Stimulated activated CD4-positive, alpha-beta T cell treated with anti-CD3 and anti-CD28 coated beads, TNF-alpha, amount 100 ng/mL, for 48 hours (primary cell): ENCODE results near the gene ESAM.

ENCODE experiments used
- DNase-seq, 3 donors: peaks; one replicate each; pipeline ENCODE4 v3.0.0-alpha.2; 2020; ENCODE audit warnings: low read depth in 3 of 3

ESAM gene

GRCh38 chr11:124762105-124762623, at the start of gene ESAM:
TSS of gene ESAM (minus strand) at chr11:124762290. CDS start at chr11:124762154, 136 bp downstream.
- DNase-seq: peak in 2 of 3 donors; percentile 34 to 59

- no peak for DNase-seq
Measured at GRCh38 chr11:124811399-124812125, 49.5 kb upstream of the ESAM start.

GRCh38 chr11:124807660-124808270, 45.7 kb upstream of the ESAM start:
- no peak for DNase-seq

- no peak for DNase-seq
Measured at GRCh38 chr11:124807201-124807600, 45.1 kb upstream of the ESAM start.

GRCh38 chr11:124804884-124805283, 42.8 kb upstream of the ESAM start:
- no peak for DNase-seq

- DNase-seq: no peak
Measured at GRCh38 chr11:124801636-124802312, 39.7 kb upstream of the ESAM start.

- DNase-seq: no peak
Measured at GRCh38 chr11:124801014-124801413, 38.9 kb upstream of the ESAM start.

GRCh38 chr11:124800226-124800929, 38.3 kb upstream of the ESAM start, which contains the start of gene MSANTD2:
TSS of gene MSANTD2 (minus strand) at chr11:124800406. CDS start at chr11:124800380, 26 bp downstream.
- DNase-seq: peak; percentile 63 to 71 (median 65)

GRCh38 chr11:124799348-124800225, 37.5 kb upstream of the ESAM start:
- peak in 2 of 3 donors; percentile 14 to 33 for DNase-seq

GRCh38 chr11:124798991-124799347, 36.9 kb upstream of the ESAM start:
- DNase-seq: no peak

GRCh38 chr11:124796312-124796711, 34.2 kb upstream of the ESAM start:
- DNase-seq: no peak

GRCh38 chr11:124793466-124794278, 31.6 kb upstream of the ESAM start:
- no peak for DNase-seq

- DNase-seq: no peak
Measured at GRCh38 chr11:124791626-124792341, 29.7 kb upstream of the ESAM start.

GRCh38 chr11:124788521-124788920, 26.4 kb upstream of the ESAM start:
- DNase-seq: no peak

- no peak for DNase-seq
Measured at GRCh38 chr11:124784051-124784450, 22.0 kb upstream of the ESAM start.

GRCh38 chr11:124783002-124783401, 20.9 kb upstream of the ESAM start:
- no peak for DNase-seq

- no peak for DNase-seq
Measured at GRCh38 chr11:124779568-124779967, 17.5 kb upstream of the ESAM start.

GRCh38 chr11:124778281-124778680, 16.2 kb upstream of the ESAM start:
- DNase-seq: no peak

- DNase-seq: no peak
Measured at GRCh38 chr11:124776865-124777645, 15.0 kb upstream of the ESAM start.
